HT1080 (cell line): ENCODE results near the gene SPECC1. TPM values are rescaled to one million over a fixed set of nuclear protein-coding genes. Genes with fewer than 3 reads are reported as not detected.

Experiments
- DNase-seq: peaks from one replicate; pipeline ENCODE4 v3.0.0-alpha.2; 2015; ENCODE audit warnings: low read depth
- total RNA-seq: library from RNA; depleted of rRNA; stranded (reverse); fragments of >200 nt; shearing (Covaris generic); gene quantifications from 2 replicates; pipeline ENCODE4 v1.2.3, GENCODE V29; 2014

Gene SPECC1
- total RNA-seq, 1 experiment from 2014 or later = 45.4 TPM

- no peak for DNase-seq
Observed at GRCh38 chr17:20264996-20265395, 255.8 kb downstream of the SPECC1 start.

GRCh38 chr17:20266806-20267458 is 257.8 kb downstream of the SPECC1 start:
- peak; percentile 71 for DNase-seq

GRCh38 chr17:20267459-20267842 is 258.3 kb downstream of the SPECC1 start:
- peak; percentile 11 for DNase-seq

GRCh38 chr17:20270369-20270768 is 261.2 kb downstream of the SPECC1 start:
- DNase-seq = no peak

- DNase-seq = no peak
Observed at GRCh38 chr17:20271011-20271610, 262.0 kb downstream of the SPECC1 start.

- no peak for DNase-seq
Observed at GRCh38 chr17:20273741-20274500, 264.8 kb downstream of the SPECC1 start.

- DNase-seq = no peak
Observed at GRCh38 chr17:20275653-20276052, 266.5 kb downstream of the SPECC1 start.

- no peak for DNase-seq
Observed at GRCh38 chr17:20276421-20276820, 267.3 kb downstream of the SPECC1 start.

- no peak for DNase-seq
Observed at GRCh38 chr17:20278805-20279204, 269.6 kb downstream of the SPECC1 start.

GRCh38 chr17:20279631-20280030 is 270.5 kb downstream of the SPECC1 start:
- DNase-seq = no peak

GRCh38 chr17:20280051-20280450 is 270.9 kb downstream of the SPECC1 start:
- DNase-seq = no peak

- DNase-seq = no peak
Observed at GRCh38 chr17:20280851-20281250, 271.7 kb downstream of the SPECC1 start.

- no peak for DNase-seq
Observed at GRCh38 chr17:20281860-20282259, 272.7 kb downstream of the SPECC1 start.

- no peak for DNase-seq
Observed at GRCh38 chr17:20282526-20283308, 273.6 kb downstream of the SPECC1 start.

- DNase-seq = no peak
Observed at GRCh38 chr17:20284022-20284421, 274.9 kb downstream of the SPECC1 start.

- DNase-seq = no peak
Observed at GRCh38 chr17:20284570-20285295, 275.6 kb downstream of the SPECC1 start.

GRCh38 chr17:20289984-20290383 is 280.8 kb downstream of the SPECC1 start:
- DNase-seq = no peak

- no peak for DNase-seq
Observed at GRCh38 chr17:20291853-20292252, 282.7 kb downstream of the SPECC1 start.

- no peak for DNase-seq
Observed at GRCh38 chr17:20293501-20293900, 284.3 kb downstream of the SPECC1 start.

GRCh38 chr17:20294120-20294519 is 285.0 kb downstream of the SPECC1 start:
- no peak for DNase-seq

- DNase-seq = no peak
Observed at GRCh38 chr17:20299013-20299412, 289.9 kb downstream of the SPECC1 start.
